PC-3 (cell line): Measurements from ENCODE around the gene MGAT5. TPM values are rescaled to one million over a fixed set of nuclear protein-coding genes. Genes with fewer than 3 reads are reported as not detected.

Experiments used
- ATAC-seq: fragments of 200-7000 bp; cut with Tn5 transposase; 2 replicates; pipeline ENCODE4 v1.9.1; 2020; ENCODE audit warnings: mild to moderate bottlenecking, moderate library complexity
- BruUV-seq: library from RNA; stranded (reverse); fragments of 400-500 nt; replicated peaks from 2 replicates; lab custom pipeline; 2021; lab: Mats Ljungman, UMichigan
- CTCF ChIA-PET: fragments of 300-600 bp; sonication (Branson Sonifier 250); formaldehyde crosslinking; loops from one replicate; lab custom pipeline; 2022; ENCODE audit warnings: antibody characterized with exemption; lab: Charles Lee
- POLR2A ChIA-PET: fragments of 300-600 bp; sonication (Branson Sonifier 250); formaldehyde crosslinking; loops from one replicate; lab custom pipeline; 2022; ENCODE audit warnings: antibody characterized with exemption; ENCODE audit not compliant: unreplicated experiment; lab: Charles Lee
- DNase-seq: peaks from one replicate; pipeline ENCODE4 v3.0.0-alpha.2; 2015
- H2AFZ ChIP-seq: fragments of 300-600 bp; sonication (generic); 2 replicates; pipeline ENCODE4 v1.6.0; 2016; ENCODE audit warnings: antibody characterized with exemption, low read length
- H3F3A ChIP-seq: fragments of 300-600 bp; sonication (generic); one replicate; pipeline ENCODE4 v1.6.0; 2017; ENCODE audit warnings: antibody characterized with exemption, low read length, control low read depth, mild to moderate bottlenecking; ENCODE audit not compliant: unreplicated experiment
- H3K27ac ChIP-seq: fragments of 300-600 bp; sonication (generic); 2 replicates; pipeline ENCODE4 v1.5.1; 2016; ENCODE audit warnings: mild to moderate bottlenecking, low read length
- H3K27me3 ChIP-seq: fragments of 300-600 bp; sonication (generic); 2 replicates; pipeline ENCODE4 v1.6.1; 2016; ENCODE audit warnings: low read length, mixed read lengths
- H3K36me3 ChIP-seq: fragments of 300-600 bp; sonication (generic); 2 replicates; pipeline ENCODE4 v1.6.1; 2016; ENCODE audit warnings: low read depth, mixed run types, low read length, mixed read lengths
- H3K4me1 ChIP-seq: fragments of 300-600 bp; sonication (generic); 2 replicates; pipeline ENCODE4 v1.5.1; 2016; ENCODE audit warnings: low read length; ENCODE audit not compliant: insufficient read depth
- H3K4me2 ChIP-seq: fragments of 300-600 bp; sonication (generic); 2 replicates; pipeline ENCODE4 v1.6.0; 2016; ENCODE audit warnings: low read length
- H3K4me3 ChIP-seq: fragments of 300-600 bp; sonication (generic); 2 replicates; pipeline ENCODE4 v1.5.1; 2016; ENCODE audit warnings: mild to moderate bottlenecking, low read length, mixed read lengths
- H3K79me2 ChIP-seq: fragments of 300-600 bp; sonication (generic); 2 replicates; pipeline ENCODE4 v1.6.1; 2017; ENCODE audit warnings: low read length, mixed read lengths
- H3K9ac ChIP-seq: fragments of 300-600 bp; sonication (generic); 2 replicates; pipeline ENCODE4 v1.6.0; 2016; ENCODE audit warnings: mild to moderate bottlenecking, low read length
- H3K9me2 ChIP-seq: fragments of 300-600 bp; sonication (generic); replicated peaks from 2 replicates; pipeline ENCODE4 v1.6.1; 2016; ENCODE audit warnings: mixed run types, low read length, mixed read lengths
- H3K9me3 ChIP-seq: fragments of 300-600 bp; sonication (generic); 2 replicates; pipeline ENCODE4 v1.6.1; 2016; ENCODE audit warnings: low read length, mixed read lengths
- H4K20me1 ChIP-seq: fragments of 300-600 bp; sonication (generic); 2 replicates; pipeline ENCODE4 v1.6.1; 2016; ENCODE audit warnings: low read length, mixed read lengths
- CTCF ChIP-seq: fragments of 300-600 bp; sonication (generic); conservative IDR thresholded peaks from 2 replicates; pipeline ENCODE4 v1.5.1; 2017; ENCODE audit warnings: antibody characterized with exemption, low read depth, mild to moderate bottlenecking, low read length
- EZH2 ChIP-seq: fragments of 300-600 bp; sonication (generic); IDR thresholded peaks from one replicate; pipeline ENCODE4 v1.6.1; 2017; ENCODE audit warnings: antibody characterized with exemption, mild to moderate bottlenecking, low read length; ENCODE audit not compliant: unreplicated experiment
- EZH2phosphoT487 ChIP-seq: fragments of 300-600 bp; sonication (generic); IDR thresholded peaks from 2 replicates; pipeline ENCODE4 v1.6.1; 2018; ENCODE audit warnings: mild to moderate bottlenecking, antibody characterized with exemption, low read length, borderline replicate concordance
- intact Hi-C: fragments of 100-400 bp; cut with micrococcal nuclease; formaldehyde crosslinking; loops from 2 replicates; pipeline ENCODE4 v1.9.0; 2023
- total RNA-seq: library from RNA; depleted of rRNA; stranded (reverse); fragments of >200 nt; gene quantifications from 2 replicates; pipeline ENCODE4 v1.2.3, GENCODE V29; 2014

Gene MGAT5
- total RNA-seq, 1 experiment from 2014 or later: 33.8 TPM

- DNase-seq: no peak
- POLR2A ChIA-PET: no interaction called here
These were observed 209.8 kb downstream of the MGAT5 start for GRCh38 chr2:134463699-134464022.

GRCh38 chr2:134465228-134466105 lies 211.6 kb downstream of the MGAT5 start:
- ATAC-seq (no peak), DNase-seq (no peak)
- BruUV-seq: no TSS peak
- CTCF ChIA-PET: no interaction called here
- Histone ChIP-seq H3K9me3 (no peaks in the 10 kb centered on the region), H3K27ac (no peak overlapping the region), H3K9me2 (no peaks in the 10 kb centered on the region), H3K9ac (no peak overlapping the region), H3K79me2 (no peaks in the 10 kb centered on the region), H3F3A (no peaks in the 10 kb centered on the region), H2AFZ (no peak overlapping the region), H3K4me1 (no peaks in the 10 kb centered on the region), H3K4me3 (no peak overlapping the region), H3K27me3 (no peaks in the 10 kb centered on the region), H4K20me1 (no peaks in the 10 kb centered on the region), H3K4me2 (no peak overlapping the region), H3K36me3 (no peaks in the 10 kb centered on the region)
- TF ChIP-seq EZH2phosphoT487 (no peak), EZH2 (no peak), CTCF (no peak)
- intact Hi-C loops: no loop called here
- POLR2A ChIA-PET: no interaction called here

More at GRCh38 chr2:134463699-134464022, 209.8 kb downstream of the MGAT5 start:
- no TSS peak for BruUV-seq
- intact Hi-C loops: no loop called here
- Histone ChIP-seq H3K9me3 (no peaks in the 10 kb centered on the region), H3K4me2 (no peak overlapping the region), H3K9me2 (no peaks in the 10 kb centered on the region), H3K27ac (no peak overlapping the region), H3K79me2 (no peaks in the 10 kb centered on the region), H3K36me3 (no peaks in the 10 kb centered on the region), H4K20me1 (no peaks in the 10 kb centered on the region), H3K9ac (no peak overlapping the region), H3K27me3 (no peaks in the 10 kb centered on the region), H3K4me1 (no peaks in the 10 kb centered on the region), H2AFZ (no peak overlapping the region), H3K4me3 (no peak overlapping the region), H3F3A (no peaks in the 10 kb centered on the region)
- no peak for ATAC-seq
- TF ChIP-seq EZH2 (no peak), EZH2phosphoT487 (no peak), CTCF (no peak)
- CTCF ChIA-PET: no interaction called here

GRCh38 chr2:134466141-134466540 lies 212.3 kb downstream of the MGAT5 start:
- H3K9me3 ChIP-seq: no peaks in the 10 kb centered on the region
- H4K20me1 ChIP-seq: no peaks in the 10 kb centered on the region
- H3K4me2 ChIP-seq: no peak overlapping the region
- ATAC-seq (peak; percentile 69), DNase-seq (peak; percentile 55)
- ChIA-PET POLR2A (no interaction called here), CTCF (no interaction called here)
- TF ChIP-seq CTCF (peak; percentile 76), EZH2phosphoT487 (no peak), EZH2 (no peak)
- no peak overlapping the region for H3K27ac ChIP-seq
- H3K4me3 ChIP-seq: no peak overlapping the region
- no peaks in the 10 kb centered on the region for H3K79me2 ChIP-seq
- no TSS peak for BruUV-seq
- no peaks in the 10 kb centered on the region for H3F3A ChIP-seq
- H3K9me2 ChIP-seq: no peaks in the 10 kb centered on the region
- H3K27me3 ChIP-seq: no peaks in the 10 kb centered on the region
- H3K36me3 ChIP-seq: no peaks in the 10 kb centered on the region
- H3K9ac ChIP-seq: no peak overlapping the region
- no peaks in the 10 kb centered on the region for H3K4me1 ChIP-seq
- H2AFZ ChIP-seq: no peak overlapping the region
- intact Hi-C loops: no loop called here
